GM18870 (cell line): ENCODE measurements around the gene EXOC6.

Source experiments
- ATAC-seq: cut with Tn5 transposase; IDR thresholded peaks from one replicate; pipeline ENCODE4 v1.9.1; 2021; ENCODE audit warnings: moderate library complexity; ENCODE audit not compliant: unreplicated experiment

The EXOC6 gene

GRCh38 chr10:93063144-93063976 is 215.0 kb downstream of the EXOC6 start:
- ATAC-seq = no peak

- ATAC-seq = no peak
Observed at GRCh38 chr10:93063977-93064660, 215.8 kb downstream of the EXOC6 start.

- no peak for ATAC-seq
Observed at GRCh38 chr10:93064874-93065660, 216.7 kb downstream of the EXOC6 start.

- no peak for ATAC-seq
Observed at GRCh38 chr10:93065675-93066543, 217.6 kb downstream of the EXOC6 start.

- no peak for ATAC-seq
Observed at GRCh38 chr10:93066544-93066913, 218.2 kb downstream of the EXOC6 start.

GRCh38 chr10:93067443-93068365 is 219.4 kb downstream of the EXOC6 start:
- ATAC-seq = no peak

GRCh38 chr10:93068411-93069244 is 220.3 kb downstream of the EXOC6 start:
- no peak for ATAC-seq

- no peak for ATAC-seq
Observed at GRCh38 chr10:93069245-93069561, 220.9 kb downstream of the EXOC6 start.

- ATAC-seq = no peak
Observed at GRCh38 chr10:93070378-93071176, 222.3 kb downstream of the EXOC6 start.

GRCh38 chr10:93071177-93071472 is 222.8 kb downstream of the EXOC6 start:
- no peak for ATAC-seq

GRCh38 chr10:93071674-93072224 is 223.4 kb downstream of the EXOC6 start:
- ATAC-seq = no peak

GRCh38 chr10:93072225-93072712 is 223.9 kb downstream of the EXOC6 start:
- ATAC-seq = no peak

- no peak for ATAC-seq
Observed at GRCh38 chr10:93072713-93073538, 224.6 kb downstream of the EXOC6 start.

GRCh38 chr10:93073539-93074146 is 225.3 kb downstream of the EXOC6 start, which contains the start of gene CYP26A1:
TSS of gene CYP26A1 (plus strand) at chr10:93073893. CDS start at chr10:93073935, 42 bp downstream.
- ATAC-seq = no peak

- ATAC-seq = no peak
Observed at GRCh38 chr10:93074147-93074596, 225.9 kb downstream of the EXOC6 start.
